C4-2B (cell line): ENCODE data around the gene TPCN1.
A peak's percentile ranks its signal among the peaks of the same experiment; 100 is the strongest.

Experiments
- H3K27ac ChIP-seq: fragments of 450-650 bp; 2 replicates; pipeline ENCODE4 v1.5.1; 2017
- CTCF ChIP-seq: fragments of 450-650 bp; conservative IDR thresholded peaks from 2 replicates; pipeline ENCODE4 v1.5.1; 2017; ENCODE audit warnings: mild to moderate bottlenecking
- ZFX ChIP-seq: fragments of 450-650 bp; IDR thresholded peaks from 2 replicates; pipeline ENCODE4 v1.6.1; 2017

Gene TPCN1

GRCh38 chr12:113186666-113187325 is 34.5 kb upstream of the TPCN1 start:
- no peak for TF ChIP-seq CTCF
- TF ChIP-seq ZFX, result no peak
- peak overlapping the region; percentile 94 for H3K27ac ChIP-seq

- H3K27ac ChIP-seq, result no peak overlapping the region
These were observed 31.9 kb upstream of the TPCN1 start for GRCh38 chr12:113189361-113189760.

GRCh38 chr12:113190761-113191160 is 30.5 kb upstream of the TPCN1 start:
- no peak overlapping the region for H3K27ac ChIP-seq
- TF ChIP-seq ZFX, result no peak
- no peak for TF ChIP-seq CTCF

More at GRCh38 chr12:113189361-113189760, 31.9 kb upstream of the TPCN1 start:
- TF ChIP-seq ZFX (no peak), CTCF (no peak)

DNA sequence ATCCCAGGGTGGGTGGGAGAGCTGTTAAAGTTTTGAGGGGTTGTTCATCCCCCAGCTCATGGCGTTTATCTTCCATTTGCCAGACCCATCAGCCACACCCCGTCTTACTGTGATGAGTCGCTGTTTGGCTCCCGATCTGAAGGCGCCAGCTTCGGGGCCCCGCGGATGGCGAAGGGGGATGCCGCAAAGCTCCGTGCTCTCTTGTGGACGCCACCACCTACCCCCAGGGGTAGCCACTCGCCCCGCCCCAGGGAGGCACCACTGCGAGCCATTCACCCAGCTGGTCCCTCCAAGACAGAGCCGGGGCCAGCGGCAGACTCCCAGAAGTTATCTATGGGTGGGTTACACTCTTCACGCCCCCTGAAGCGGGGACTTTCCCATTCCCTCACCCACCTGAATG is 30.0 kb upstream of the TPCN1 start:
- H3K27ac ChIP-seq, result no peak overlapping the region
- no peak for TF ChIP-seq CTCF
- no peak for TF ChIP-seq ZFX

- H3K27ac ChIP-seq, result no peak overlapping the region
- TF ChIP-seq CTCF (no peak), ZFX (no peak)
These were observed 26.3 kb upstream of the TPCN1 start for GRCh38 chr12:113194971-113195391.

GRCh38 chr12:113195598-113195997 is 25.7 kb upstream of the TPCN1 start:
- H3K27ac ChIP-seq, result no peak overlapping the region
- TF ChIP-seq ZFX, result no peak
- TF ChIP-seq CTCF, result no peak

- no peak for TF ChIP-seq ZFX
- TF ChIP-seq CTCF, result no peak
- no peak overlapping the region for H3K27ac ChIP-seq
These were observed 24.7 kb upstream of the TPCN1 start for GRCh38 chr12:113196582-113196981.
